Mucosa of stomach (tissue), 1 donor: ENCODE measurements around the gene ORAI3.

Experiments used
- H3K27me3 ChIP-seq: one replicate; pipeline ENCODE4 v1.7.0; 2013; ENCODE audit warnings: mild to moderate bottlenecking, low read length; ENCODE audit not compliant: control insufficient read depth, insufficient read depth
- H3K36me3 ChIP-seq: one replicate; pipeline ENCODE4 v1.7.0; 2013; ENCODE audit warnings: low read length; ENCODE audit not compliant: control insufficient read depth, insufficient read depth
- H3K4me1 ChIP-seq: one replicate; pipeline ENCODE4 v1.7.0; 2013; ENCODE audit warnings: mild to moderate bottlenecking, low read length; ENCODE audit not compliant: control insufficient read depth, insufficient read depth
- H3K4me3 ChIP-seq: one replicate; pipeline ENCODE4 v1.7.0; 2013; ENCODE audit warnings: low read length
- H3K9ac ChIP-seq: one replicate; pipeline ENCODE4 v1.7.0; 2013; ENCODE audit warnings: mild to moderate bottlenecking, low read length, moderate library complexity
- H3K9me3 ChIP-seq: one replicate; pipeline ENCODE4 v1.7.0; 2013; ENCODE audit warnings: mild to moderate bottlenecking, low read length, moderate library complexity; ENCODE audit not compliant: control insufficient read depth
- donor health status: Pancreatic carcinoma.

The ORAI3 gene

DNA sequence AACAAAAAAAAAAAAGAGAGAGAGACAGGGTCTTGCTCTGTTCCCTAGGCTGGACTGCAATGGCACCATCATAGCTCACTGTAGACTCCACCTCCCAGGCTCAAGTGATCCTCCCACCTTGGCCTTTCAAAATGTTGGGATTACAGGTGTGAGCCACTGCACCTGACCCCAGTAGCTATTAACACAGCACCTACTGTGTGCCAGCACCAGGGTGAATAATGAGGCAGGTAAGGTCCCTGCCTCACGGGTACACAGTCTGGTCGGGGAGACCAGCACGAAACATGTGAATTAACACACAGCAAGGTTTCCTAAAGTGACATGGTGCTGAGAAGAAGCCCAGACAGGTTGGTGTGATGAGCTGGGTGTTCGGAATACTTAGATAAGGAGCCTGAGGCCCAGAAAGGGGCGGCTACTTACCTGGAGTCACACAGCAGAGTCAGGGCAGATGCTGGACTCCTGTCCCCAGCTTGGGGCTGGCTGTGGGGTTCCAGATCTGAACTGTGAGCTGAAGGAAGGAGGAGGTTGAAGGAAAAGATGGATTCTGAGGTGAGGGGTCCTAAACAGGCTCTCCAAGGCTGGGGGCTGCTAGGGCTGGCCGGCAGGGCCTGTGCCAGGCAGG, 36.0 kb upstream of the ORAI3 start:
- no peak overlapping the region for H3K9ac ChIP-seq
- no peaks in the 10 kb centered on the region for H3K27me3 ChIP-seq
- H3K4me1 ChIP-seq = no peaks in the 10 kb centered on the region
- no peaks in the 10 kb centered on the region for H3K36me3 ChIP-seq
- H3K4me3 ChIP-seq = no peak overlapping the region
- no peaks in the 10 kb centered on the region for H3K9me3 ChIP-seq

DNA sequence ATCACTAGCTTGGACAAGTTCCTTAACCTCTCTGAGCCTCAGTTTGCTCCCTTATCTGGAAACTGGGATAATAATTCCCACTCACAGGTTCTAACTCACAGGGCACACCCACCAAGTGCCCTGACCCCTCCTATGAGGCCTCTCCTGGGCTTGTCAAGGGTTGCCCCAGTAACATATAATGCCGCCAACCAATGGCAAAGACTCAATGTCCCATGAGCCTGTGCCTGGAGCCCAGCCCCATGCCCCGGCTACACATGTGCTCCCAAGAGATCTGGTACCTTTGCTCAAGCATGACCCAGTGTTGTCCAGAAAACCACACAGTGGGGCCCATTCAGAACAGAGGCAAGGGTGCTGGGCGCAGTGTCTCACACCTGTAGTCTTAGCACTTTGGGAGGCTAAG, 34.0 kb upstream of the ORAI3 start:
- H3K36me3 ChIP-seq = no peaks in the 10 kb centered on the region
- H3K4me1 ChIP-seq = no peaks in the 10 kb centered on the region
- no peak overlapping the region for H3K9ac ChIP-seq
- no peaks in the 10 kb centered on the region for H3K9me3 ChIP-seq
- no peaks in the 10 kb centered on the region for H3K27me3 ChIP-seq
- H3K4me3 ChIP-seq = no peak overlapping the region

GRCh38 chr16:30918614-30919013, 30.3 kb upstream of the ORAI3 start:
- Histone ChIP-seq H3K4me1 (peaks cover 6% of the 10 kb centered on the region), H3K9me3 (no peaks in the 10 kb centered on the region), H3K4me3 (no peak overlapping the region), H3K27me3 (no peaks in the 10 kb centered on the region), H3K9ac (no peak overlapping the region), H3K36me3 (no peaks in the 10 kb centered on the region)

- Histone ChIP-seq H3K4me3 (no peak overlapping the region), H3K27me3 (no peaks in the 10 kb centered on the region), H3K9ac (no peak overlapping the region), H3K4me1 (peaks cover 12% of the 10 kb centered on the region), H3K36me3 (no peaks in the 10 kb centered on the region), H3K9me3 (no peaks in the 10 kb centered on the region)
These were observed 28.0 kb upstream of the ORAI3 start for GRCh38 chr16:30920891-30921290.

GRCh38 chr16:30921459-30921747, 27.5 kb upstream of the ORAI3 start:
- H3K27me3 ChIP-seq = no peaks in the 10 kb centered on the region
- peak overlapping the region; percentile 45 for H3K4me3 ChIP-seq
- H3K9me3 ChIP-seq = no peaks in the 10 kb centered on the region
- H3K4me1 ChIP-seq = peaks cover 12% of the 10 kb centered on the region
- no peaks in the 10 kb centered on the region for H3K36me3 ChIP-seq
- H3K9ac ChIP-seq = peak overlapping the region; percentile 64

DNA sequence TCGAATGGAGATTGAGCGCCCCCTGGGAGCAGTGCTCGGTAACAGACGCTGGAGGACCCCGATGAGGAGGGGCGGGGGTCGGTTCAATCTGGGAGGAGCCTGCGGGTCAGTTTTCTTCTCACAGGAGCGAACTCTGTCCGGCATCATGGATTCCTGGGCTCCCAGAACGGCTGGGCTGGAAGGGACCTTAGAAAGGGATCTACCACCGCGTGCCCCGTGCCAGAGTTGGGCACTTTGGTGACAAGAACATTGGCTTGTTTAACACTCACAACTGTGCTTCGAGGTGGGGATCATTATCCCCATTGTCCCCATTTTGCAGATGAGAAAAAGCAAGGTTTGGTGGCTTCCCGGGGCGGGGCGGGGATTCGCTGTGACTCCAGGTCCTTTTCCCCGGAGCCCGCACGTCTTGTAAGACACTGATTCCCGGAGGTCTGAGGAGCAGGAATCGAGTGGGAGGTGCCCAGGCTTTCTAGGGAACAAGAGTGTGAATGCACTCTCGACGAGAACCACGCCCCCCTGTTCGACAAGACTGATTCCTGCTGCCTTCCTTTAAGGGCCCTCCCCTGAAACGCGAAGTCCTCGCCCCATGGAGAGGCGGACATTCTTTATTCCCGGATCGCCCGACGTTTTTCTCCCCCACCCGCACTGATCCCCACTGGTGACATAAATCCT, 27.0 kb upstream of the ORAI3 start:
- Histone ChIP-seq H3K27me3 (no peaks in the 10 kb centered on the region), H3K4me1 (peaks cover 12% of the 10 kb centered on the region), H3K36me3 (no peaks in the 10 kb centered on the region), H3K4me3 (peak overlapping the region; percentile 45), H3K9me3 (no peaks in the 10 kb centered on the region), H3K9ac (peak overlapping the region; percentile 64)

DNA sequence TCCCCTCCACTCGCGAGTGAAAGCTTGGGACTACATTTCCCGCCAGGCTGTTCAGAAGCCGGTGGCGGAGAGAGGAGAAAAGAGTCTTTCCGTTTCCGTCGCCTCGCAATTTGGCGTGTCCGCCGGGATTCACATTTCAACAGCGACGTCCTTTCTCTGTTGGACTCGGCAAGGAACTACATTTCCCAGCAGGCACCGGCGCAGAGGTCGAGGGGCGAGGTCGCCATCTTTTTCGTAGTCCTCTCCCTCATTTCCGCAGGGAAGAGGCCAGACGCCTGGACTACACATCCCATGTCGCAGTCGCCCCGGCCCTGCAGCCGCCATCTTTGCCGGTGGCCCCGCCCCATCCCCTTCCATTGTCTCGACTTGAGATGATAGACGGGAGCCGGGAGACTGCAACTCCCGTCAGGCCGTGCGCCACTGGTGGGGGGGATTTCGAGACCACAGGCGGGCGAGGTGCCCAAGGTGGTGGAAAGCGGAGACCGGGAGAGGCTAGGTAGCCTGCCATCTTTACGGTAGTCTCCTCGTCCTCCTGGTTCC, 26.4 kb upstream of the ORAI3 start:
- Histone ChIP-seq H3K27me3 (no peaks in the 10 kb centered on the region), H3K4me3 (peak overlapping the region; percentile 78), H3K9ac (peak overlapping the region; percentile 64), H3K9me3 (no peaks in the 10 kb centered on the region), H3K36me3 (no peaks in the 10 kb centered on the region), H3K4me1 (peaks cover 12% of the 10 kb centered on the region)

- Histone ChIP-seq H3K36me3 (no peaks in the 10 kb centered on the region), H3K9ac (peak overlapping the region; percentile 56), H3K9me3 (no peaks in the 10 kb centered on the region), H3K4me3 (peak overlapping the region; percentile 78), H3K27me3 (no peaks in the 10 kb centered on the region), H3K4me1 (peaks cover 12% of the 10 kb centered on the region)
These were observed 25.8 kb upstream of the ORAI3 start for GRCh38 chr16:30922960-30923535.

DNA sequence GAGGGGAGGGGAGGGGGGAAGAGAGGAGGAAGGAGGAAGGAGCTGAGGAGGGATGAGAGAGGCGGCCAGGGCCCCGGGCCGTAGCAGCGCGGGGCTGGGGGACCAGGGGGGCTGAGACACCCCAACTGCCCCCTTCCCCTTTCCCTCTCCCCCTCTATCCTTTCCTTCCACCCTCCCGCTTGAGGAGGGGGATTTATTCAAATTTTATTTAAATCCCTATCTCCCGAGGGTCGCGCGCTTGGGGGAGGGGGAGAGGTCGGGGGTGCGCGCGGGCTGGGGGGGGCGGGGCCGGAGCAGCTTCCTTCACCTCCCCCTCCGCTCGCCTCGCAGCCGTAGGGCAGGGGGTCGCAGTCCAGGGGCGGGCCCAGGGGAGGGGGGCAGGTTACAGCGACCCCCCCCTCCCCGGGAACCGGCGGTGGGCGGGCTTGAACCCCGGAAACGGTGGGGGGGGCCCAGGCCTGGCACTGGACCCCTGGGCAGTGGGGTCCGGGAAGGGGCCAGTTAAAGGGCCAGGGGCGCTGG, 25.3 kb upstream of the ORAI3 start, which contains the start of gene FBXL19:
Gene FBXL19 (plus strand): TSS at position 19 of the 522 bp plus-strand sequence. CDS start 2,183 bp downstream, outside the sequence.
- Histone ChIP-seq H3K4me1 (peaks cover 12% of the 10 kb centered on the region), H3K9me3 (no peaks in the 10 kb centered on the region), H3K36me3 (no peaks in the 10 kb centered on the region), H3K4me3 (peak within 1 kb of the TSS; percentile 78), H3K27me3 (no peaks in the 10 kb centered on the region), H3K9ac (peak within 1 kb of the TSS; percentile 64)

- Histone ChIP-seq H3K9me3 (no peaks in the 10 kb centered on the region), H3K36me3 (no peaks in the 10 kb centered on the region), H3K4me3 (no peak overlapping the region), H3K9ac (peak overlapping the region; percentile 33), H3K4me1 (peaks cover 12% of the 10 kb centered on the region), H3K27me3 (no peaks in the 10 kb centered on the region)
These were observed 24.6 kb upstream of the ORAI3 start for GRCh38 chr16:30924076-30924912.

- Histone ChIP-seq H3K4me3 (no peak overlapping the region), H3K36me3 (no peaks in the 10 kb centered on the region), H3K4me1 (peaks cover 12% of the 10 kb centered on the region), H3K9ac (peak overlapping the region; percentile 33), H3K9me3 (no peaks in the 10 kb centered on the region), H3K27me3 (no peaks in the 10 kb centered on the region)
These were observed 23.8 kb upstream of the ORAI3 start for GRCh38 chr16:30924913-30925631.
